Activated CD8-positive, alpha-beta memory T cell treated with anti-CD3 and anti-CD28 coated beads, Interleukin-2, amount 50 U/mL, for 1 hour (primary cell): ENCODE measurements around the gene MTA3.

Experiments used
- DNase-seq: peaks from one replicate; pipeline ENCODE4 v3.0.0-alpha.2; 2020; ENCODE audit errors: extremely low read depth

Gene MTA3

GRCh38 chr2:42762155-42762554, 193.7 kb downstream of the MTA3 start:
- no peak for DNase-seq

DNA sequence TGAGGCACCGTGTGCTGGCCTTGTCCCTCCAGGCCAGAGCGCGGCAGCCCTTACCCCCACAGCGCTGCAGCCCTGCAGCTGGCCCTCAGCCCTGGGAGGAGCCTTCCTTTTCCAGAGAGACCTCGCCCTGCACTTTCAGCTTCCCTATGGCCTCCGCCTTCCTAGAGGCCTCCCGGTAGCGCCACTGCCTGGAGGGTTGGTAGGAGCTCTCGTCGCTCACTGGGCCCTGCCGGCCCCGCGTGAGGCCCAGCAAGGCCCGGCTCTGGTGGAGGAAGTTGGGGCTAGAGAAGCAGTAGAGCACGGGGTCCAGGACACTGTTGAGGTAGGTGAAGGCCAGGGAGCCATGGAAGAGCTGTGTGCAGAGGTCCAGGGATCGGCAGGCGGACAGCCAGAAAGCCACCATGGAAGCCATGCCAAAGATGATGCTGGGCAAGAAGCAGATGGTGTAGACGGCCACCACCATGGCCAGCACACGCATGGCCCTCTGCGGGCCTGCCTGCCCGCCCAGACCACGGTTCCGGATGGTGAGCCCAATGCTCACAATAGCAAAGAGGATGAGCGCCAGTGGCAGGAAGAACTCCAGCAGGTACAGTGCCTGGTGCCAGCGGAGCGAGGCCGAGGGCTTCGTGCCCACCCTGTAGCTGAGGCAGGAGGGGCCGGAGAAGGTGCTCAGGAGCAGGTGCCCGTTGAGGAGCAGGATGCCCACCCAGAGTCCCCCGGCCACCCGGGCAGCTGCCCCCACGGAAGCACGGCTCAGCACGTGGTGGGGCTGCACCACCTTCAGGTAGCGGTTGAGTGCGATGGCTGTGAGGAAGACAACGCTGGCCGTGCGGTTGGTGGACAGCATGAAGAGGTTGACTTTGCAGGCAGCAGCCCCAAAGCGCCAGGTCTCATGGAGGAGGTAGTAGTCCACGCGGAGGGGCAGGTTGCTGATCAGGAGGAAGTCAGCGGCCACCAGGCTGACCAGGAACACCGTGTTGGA, 194.7 kb downstream of the MTA3 start:
- no peak for DNase-seq

- no peak for DNase-seq
Measured at GRCh38 chr2:42764096-42764495, 195.7 kb downstream of the MTA3 start, which contains the start of gene OXER1. TSS of gene OXER1 (minus strand) at chr2:42764135. CDS start at chr2:42764062, 73 bp downstream.

- DNase-seq, result no peak
Measured at GRCh38 chr2:42764901-42765300, 196.5 kb downstream of the MTA3 start.

DNA sequence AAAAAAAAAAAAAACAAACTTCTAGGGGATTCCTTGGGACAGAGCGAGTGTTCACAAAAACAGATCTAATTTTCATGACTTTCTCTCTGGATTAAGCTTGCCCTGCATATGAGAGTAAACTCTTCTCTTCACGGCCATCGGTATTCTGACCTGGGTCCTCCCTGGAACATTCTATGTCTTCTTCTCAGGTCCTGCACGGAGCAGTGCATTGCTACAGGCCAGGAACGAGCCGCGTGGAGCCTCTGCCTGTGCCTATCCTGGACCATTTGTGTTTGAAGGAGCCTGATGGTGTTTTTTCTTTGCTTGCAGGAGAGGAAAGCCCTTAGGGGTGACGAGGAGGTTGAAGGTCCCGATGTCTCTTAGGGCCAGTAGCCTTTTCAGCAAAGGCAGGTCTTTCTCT, 197.3 kb downstream of the MTA3 start:
- no peak for DNase-seq

GRCh38 chr2:42767080-42767898, 198.9 kb downstream of the MTA3 start:
- DNase-seq, result no peak

- no peak for DNase-seq
Measured at GRCh38 chr2:42767899-42768705, 199.7 kb downstream of the MTA3 start.

DNA sequence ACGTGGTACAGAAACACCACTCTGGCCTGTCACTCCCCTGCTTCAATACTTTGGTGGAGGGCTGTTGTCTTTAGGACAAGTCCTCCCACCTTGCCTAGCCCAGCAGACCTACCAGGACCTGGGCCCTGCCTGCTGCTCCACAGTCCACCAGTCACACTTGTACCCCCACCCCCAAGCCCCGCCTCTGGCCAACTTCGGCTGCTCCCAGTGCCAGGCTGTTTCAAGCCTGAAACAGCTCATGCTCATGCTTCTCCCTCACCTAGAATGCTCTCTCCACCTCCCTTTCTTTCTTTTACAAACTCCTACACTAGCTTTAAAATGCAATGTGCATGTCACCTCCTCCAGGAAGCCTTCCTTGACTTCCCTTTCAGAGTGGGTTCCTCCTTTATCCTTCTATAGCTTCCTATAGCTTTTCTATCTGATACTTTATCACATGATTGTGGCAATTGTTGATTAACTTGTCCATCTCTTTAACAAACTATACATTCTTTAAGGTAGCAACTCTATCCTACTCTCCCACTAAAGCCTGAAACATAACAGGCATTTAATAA, 200.3 kb downstream of the MTA3 start:
- DNase-seq, result no peak

GRCh38 chr2:42769583-42770287, 201.3 kb downstream of the MTA3 start:
- no peak for DNase-seq

DNA sequence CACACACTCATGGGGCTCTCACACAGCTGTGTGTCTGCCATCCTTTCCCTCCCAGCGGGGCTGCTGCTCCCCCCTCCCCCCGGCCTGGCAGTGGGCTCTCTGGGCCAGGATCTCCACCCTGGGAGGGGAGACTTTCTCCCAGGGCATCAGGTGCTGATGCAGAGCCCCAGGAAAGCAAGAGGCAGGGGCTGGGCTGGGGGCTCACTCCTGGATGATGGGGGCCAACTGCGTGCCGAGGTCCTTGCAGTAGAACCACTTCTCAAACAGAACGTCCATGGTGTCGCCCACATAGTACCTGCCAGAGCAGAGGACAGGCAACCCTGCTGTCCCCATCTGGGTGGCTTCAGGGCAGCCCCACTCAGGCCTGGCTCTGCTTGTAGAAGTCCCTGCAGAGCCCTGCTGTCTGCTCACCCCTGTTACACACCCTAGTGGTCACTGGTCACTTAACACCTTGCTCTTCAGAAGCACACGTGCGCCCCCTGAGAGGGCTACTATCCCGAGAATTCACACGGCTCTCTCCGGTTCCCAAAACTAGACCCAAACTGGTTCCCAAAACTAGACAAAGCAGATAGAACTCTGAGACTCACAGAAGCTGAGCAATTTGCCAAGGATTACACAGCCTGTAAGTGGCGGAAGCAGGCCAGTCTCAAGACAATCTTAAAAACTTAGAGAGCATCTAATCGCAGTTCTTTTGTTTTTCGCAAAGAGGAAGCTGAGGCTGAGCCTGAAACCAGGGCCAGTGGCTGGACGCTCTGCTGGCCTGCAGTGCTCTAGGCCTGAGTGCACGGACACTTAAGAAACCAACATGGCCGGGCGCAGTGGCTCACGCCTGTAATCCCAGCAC, 202.1 kb downstream of the MTA3 start:
- DNase-seq, result no peak

DNA sequence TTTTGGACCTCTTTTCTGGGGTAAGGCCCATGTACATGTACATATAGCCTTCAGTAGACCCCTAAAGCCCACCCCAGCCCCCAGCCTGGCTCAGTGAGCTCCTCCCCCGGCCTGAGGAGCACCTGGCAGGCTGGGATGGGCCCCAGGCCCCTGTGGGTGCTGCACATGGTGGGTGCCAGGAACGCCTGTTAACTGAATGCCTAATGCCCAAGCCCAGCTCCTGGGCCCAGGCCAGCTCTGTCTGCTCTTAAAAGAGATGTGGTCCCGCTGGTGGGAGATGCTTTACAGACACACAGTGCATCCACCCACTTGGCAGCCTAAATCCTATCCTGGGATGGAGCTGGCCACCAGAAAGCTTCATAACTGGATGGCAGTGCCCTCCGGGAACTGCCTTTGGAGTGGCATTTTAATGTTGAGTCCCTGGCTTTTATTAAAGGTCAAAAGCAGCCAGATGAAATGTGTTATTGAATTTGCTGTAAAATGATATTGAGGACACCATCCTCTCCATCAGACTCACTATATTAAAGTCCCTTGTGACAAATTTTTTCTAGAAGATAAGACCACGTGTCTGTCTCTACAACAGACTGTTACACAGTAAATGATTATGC, 203.2 kb downstream of the MTA3 start:
- DNase-seq, result no peak

DNA sequence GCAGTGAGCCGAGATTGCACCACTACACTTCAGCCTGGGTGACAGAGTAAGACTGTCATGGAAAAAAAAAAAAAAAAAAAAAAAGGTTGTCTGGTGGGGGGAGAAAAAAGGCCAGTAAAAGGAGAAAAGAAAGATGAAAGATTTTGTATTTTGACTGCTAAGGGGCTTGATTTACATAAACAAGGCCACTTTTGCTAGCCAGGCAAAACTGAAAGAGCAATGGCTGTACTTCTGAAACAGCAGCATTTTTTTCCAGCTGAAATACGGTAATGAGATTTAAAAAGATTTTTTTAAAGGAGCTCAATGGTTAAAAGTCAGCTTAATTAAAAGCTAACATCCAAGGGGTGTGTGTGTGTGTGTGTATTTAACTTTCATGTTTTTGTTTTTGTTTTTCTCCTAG, 206.8 kb downstream of the MTA3 start:
- DNase-seq, result no peak

DNA sequence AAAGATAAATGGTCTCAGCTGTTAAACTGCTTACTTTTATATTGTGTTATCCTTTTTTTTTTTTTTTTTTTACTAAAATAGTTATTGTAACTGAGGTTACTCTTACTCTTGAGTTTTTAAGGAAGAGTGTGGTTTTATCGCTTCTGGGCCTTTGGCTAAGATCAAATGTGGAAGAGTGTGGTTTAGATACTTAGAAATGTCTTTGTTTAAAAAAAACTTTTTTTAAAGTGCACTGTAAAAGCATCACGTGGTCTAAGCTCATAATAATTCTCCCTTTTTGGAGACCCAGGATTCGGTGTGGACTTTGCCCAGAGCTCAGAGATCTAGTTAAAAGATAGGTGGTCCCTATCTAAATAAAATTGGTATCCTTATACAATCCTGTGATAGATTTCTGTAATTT, 207.4 kb downstream of the MTA3 start:
- no peak for DNase-seq

GRCh38 chr2:42777883-42778805, 209.7 kb downstream of the MTA3 start:
- DNase-seq, result no peak

DNA sequence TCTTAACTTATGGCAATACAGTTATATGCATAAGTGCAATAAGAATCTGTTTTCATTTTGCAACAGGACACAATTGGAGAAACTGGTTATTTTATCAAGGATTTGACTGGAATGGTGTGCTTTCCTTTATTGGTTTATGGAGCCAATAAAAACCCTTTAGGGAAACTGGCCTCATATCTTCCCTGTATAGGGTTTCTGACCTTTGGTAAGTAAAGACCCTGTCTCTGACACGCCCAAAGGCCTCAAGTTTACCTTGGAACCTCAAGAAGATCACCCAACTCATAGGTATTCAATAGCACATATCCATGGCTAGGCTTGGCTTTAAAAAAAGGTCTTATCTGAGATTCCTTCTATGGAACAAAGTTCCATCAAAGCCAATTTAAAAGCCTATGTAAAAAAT, 212.7 kb downstream of the MTA3 start:
- DNase-seq, result no peak

GRCh38 chr2:42783511-42783910, 215.1 kb downstream of the MTA3 start:
- DNase-seq, result no peak

- no peak for DNase-seq
Measured at GRCh38 chr2:42784204-42784880, 215.9 kb downstream of the MTA3 start.
